HepG2 (cell line): ENCODE measurements around the gene TYROBP. TPM values are rescaled to one million over a fixed set of nuclear protein-coding genes. Genes with fewer than 3 reads are reported as not detected.

Experiments used
- AGO2 ChIP-seq: fragments of 200-400 bp; formaldehyde crosslinking; optimal IDR thresholded peaks from 2 replicates; pipeline ENCODE3; 2017; ENCODE audit warnings: mild to moderate bottlenecking, low read depth, low read length, moderate library complexity
- ARHGAP35 ChIP-seq: sonication (generic); formaldehyde crosslinking; IDR thresholded peaks from 2 replicates; pipeline ENCODE4 v1.9.0; 2022; ENCODE audit warnings: mild to moderate bottlenecking, inconsistent platforms, moderate library complexity, missing genetic modification reagents, borderline replicate concordance
- CAMTA2 ChIP-seq: sonication (generic); formaldehyde crosslinking; IDR thresholded peaks from 2 replicates; pipeline ENCODE4 v1.4.0; 2020; ENCODE audit warnings: mild to moderate bottlenecking, missing genetic modification reagents, borderline replicate concordance
- CEBPB ChIP-seq: IDR thresholded peaks from 2 replicates; pipeline ENCODE4 v1.6.1; 2011; ENCODE audit warnings: low read depth, low read length, improper control_type of control experiment, borderline replicate concordance
- HDAC6 ChIP-seq: fragments of 200-600 bp; sonication (generic); IDR thresholded peaks from 2 replicates; pipeline ENCODE4 v1.7.0; 2017; ENCODE audit warnings: mild to moderate bottlenecking, antibody characterized with exemption, low read length, low read depth
- HES4 ChIP-seq: sonication (generic); formaldehyde crosslinking; IDR thresholded peaks from 2 replicates; pipeline ENCODE4 v1.9.0; 2021; ENCODE audit warnings: mild to moderate bottlenecking, missing genetic modification reagents, borderline replicate concordance
- HINFP ChIP-seq: sonication (generic); formaldehyde crosslinking; IDR thresholded peaks from 2 replicates; pipeline ENCODE4 v1.4.0; 2020; ENCODE audit warnings: low read depth, mild to moderate bottlenecking, missing genetic modification reagents
- NBN ChIP-seq: fragments of 450-650 bp; conservative IDR thresholded peaks from 2 replicates; pipeline ENCODE4 v1.6.1; 2017
- NR2F1 ChIP-seq, 2 experiments: fragments of 450-650 bp in 1 of 2; formaldehyde crosslinking in 1 of 2; IDR thresholded peaks; 2 replicates each; pipeline versions ENCODE4 v1.5.0 to v1.6.1; 2016 to 2020; ENCODE audit warnings: mild to moderate bottlenecking in 1 of 2, missing compliant biosample characterization in 1 of 2, missing genetic modification reagents in 1 of 2, moderate library complexity in 1 of 2
- PAX8 ChIP-seq: sonication (generic); formaldehyde crosslinking; IDR thresholded peaks from 2 replicates; pipeline ENCODE4 v1.8.0; 2022; ENCODE audit warnings: mild to moderate bottlenecking, missing genetic modification reagents, borderline replicate concordance
- RFXANK ChIP-seq: IDR thresholded peaks from 2 replicates; pipeline ENCODE4 v1.6.1; 2016
- RFXAP ChIP-seq: sonication (generic); formaldehyde crosslinking; IDR thresholded peaks from 2 replicates; pipeline ENCODE4 v1.4.0; 2020; ENCODE audit warnings: missing genetic modification reagents, borderline replicate concordance
- RNF219 ChIP-seq: sonication (generic); formaldehyde crosslinking; IDR thresholded peaks from 2 replicates; pipeline ENCODE4 v1.5.0; 2020; ENCODE audit warnings: mild to moderate bottlenecking, missing genetic modification reagents
- TIGD3 ChIP-seq: sonication (generic); formaldehyde crosslinking; IDR thresholded peaks from 2 replicates; pipeline ENCODE4 v1.5.1; 2020; ENCODE audit warnings: mild to moderate bottlenecking, missing genetic modification reagents, borderline replicate concordance
- ZEB1 ChIP-seq: IDR thresholded peaks from 2 replicates; pipeline ENCODE4 v1.6.1; 2012; ENCODE audit warnings: mild to moderate bottlenecking, low read depth, inconsistent platforms; ENCODE audit not compliant: insufficient replicate concordance
- ZNF331 ChIP-seq: sonication (generic); formaldehyde crosslinking; IDR thresholded peaks from 2 replicates; pipeline ENCODE4 v1.4.0; 2020; ENCODE audit warnings: missing genetic modification reagents
- ZNF510 ChIP-seq: sonication (generic); formaldehyde crosslinking; IDR thresholded peaks from 2 replicates; pipeline ENCODE4 v1.4.0; 2020; ENCODE audit warnings: low read depth, mild to moderate bottlenecking, missing genetic modification reagents
- ZNF841 ChIP-seq: sonication (generic); formaldehyde crosslinking; IDR thresholded peaks from 2 replicates; pipeline ENCODE4 v1.8.1; 2023; ENCODE audit warnings: missing genetic modification reagents, borderline replicate concordance
- polyA plus RNA-seq, 8 experiments: library from polyadenylated mRNA; depleted of rRNA in 3 of 8; stranded (reverse) in 7 of 8; unstranded in 1 of 8; fragments of >200 nt; fragmentation: Illumina TruSeq in 4 of 8; extraction: Trizol in 4 of 8; gene quantifications; 2 replicates each; pipeline versions ENCODE4 v1.2.1 to v1.2.3, GENCODE V29; 2011 to 2016; ENCODE audit warnings: low read depth in 4 of 8, missing spikeins in 1 of 8, mixed read lengths in 1 of 8; ENCODE audit not compliant: insufficient read depth in 1 of 8
- total RNA-seq, 5 experiments: library from RNA; depleted of rRNA; stranded (reverse); fragments of >200 nt; fragmentation: Illumina TruSeq; extraction: Trizol; gene quantifications; 2 replicates each; pipeline ENCODE4 v1.2.3, GENCODE V29; 2016; ENCODE audit warnings: low read depth in 1 of 5
- TF ChIP-seq, protein P1 (sequence below): sonication (generic); formaldehyde crosslinking; IDR thresholded peaks from 2 replicates; pipeline ENCODE4 v1.5.0; 2020; ENCODE audit warnings: mild to moderate bottlenecking, missing genetic modification reagents
- TF ChIP-seq, protein P2 (sequence below): sonication (generic); formaldehyde crosslinking; IDR thresholded peaks from 2 replicates; pipeline ENCODE4 v1.4.0; 2020; ENCODE audit warnings: missing genetic modification reagents, borderline replicate concordance

TYROBP gene
- total and polyA plus RNA-seq, 2 of the 13 experiments (the other 11 are each of a cell fraction or from before 2014, with no cell fraction given): not detected

GRCh38 chr19:35931161-35931873, 23.2 kb upstream of the TYROBP start (continued):
- TF ChIP-seq TIGD3 (CRISPR knock-in tag) (no peak), CAMTA2 (no peak), AGO2 (no peak), HINFP (CRISPR knock-in tag) (0 out of 2 replicates have a peak, but pooled peaks have one; percentile 54), NBN (no peak), CEBPB (no peak), PAX8 (no peak), RFXAP (CRISPR knock-in tag) (peak; percentile 48; the same call in 1 of the 2 replicates), HES4 (CRISPR knock-in tag) (no peak), NR2F1 (CRISPR knock-in tag; IDR thresholded peaks at IDR 0.05) (no peak), ARHGAP35 (no peak), RFXANK (CRISPR knock-in tag) (0 out of 2 replicates have a peak, but pooled peaks have one; percentile 39), ZEB1 (no peak), ZNF510 (CRISPR knock-in tag) (no peak), ZNF841 (no peak), RNF219 (CRISPR knock-in tag) (no peak), HDAC6 (no peak), ZNF331 (peak; percentile 82; the same call in 1 of the 2 replicates)
- TF ChIP-seq, protein P1, sequence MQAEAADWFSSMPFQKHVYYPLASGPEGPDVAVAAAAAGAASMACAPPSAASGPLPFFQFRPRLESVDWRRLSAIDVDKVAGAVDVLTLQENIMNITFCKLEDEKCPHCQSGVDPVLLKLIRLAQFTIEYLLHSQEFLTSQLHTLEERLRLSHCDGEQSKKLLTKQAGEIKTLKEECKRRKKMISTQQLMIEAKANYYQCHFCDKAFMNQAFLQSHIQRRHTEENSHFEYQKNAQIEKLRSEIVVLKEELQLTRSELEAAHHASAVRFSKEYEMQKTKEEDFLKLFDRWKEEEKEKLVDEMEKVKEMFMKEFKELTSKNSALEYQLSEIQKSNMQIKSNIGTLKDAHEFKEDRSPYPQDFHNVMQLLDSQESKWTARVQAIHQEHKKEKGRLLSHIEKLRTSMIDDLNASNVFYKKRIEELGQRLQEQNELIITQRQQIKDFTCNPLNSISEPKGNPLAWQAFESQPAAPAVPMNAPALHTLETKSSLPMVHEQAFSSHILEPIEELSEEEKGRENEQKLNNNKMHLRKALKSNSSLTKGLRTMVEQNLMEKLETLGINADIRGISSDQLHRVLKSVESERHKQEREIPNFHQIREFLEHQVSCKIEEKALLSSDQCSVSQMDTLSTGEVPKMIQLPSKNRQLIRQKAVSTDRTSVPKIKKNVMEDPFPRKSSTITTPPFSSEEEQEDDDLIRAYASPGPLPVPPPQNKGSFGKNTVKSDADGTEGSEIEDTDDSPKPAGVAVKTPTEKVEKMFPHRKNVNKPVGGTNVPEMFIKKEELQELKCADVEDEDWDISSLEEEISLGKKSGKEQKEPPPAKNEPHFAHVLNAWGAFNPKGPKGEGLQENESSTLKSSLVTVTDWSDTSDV (CRISPR knock-in tag): no peak
- TF ChIP-seq, protein P2, sequence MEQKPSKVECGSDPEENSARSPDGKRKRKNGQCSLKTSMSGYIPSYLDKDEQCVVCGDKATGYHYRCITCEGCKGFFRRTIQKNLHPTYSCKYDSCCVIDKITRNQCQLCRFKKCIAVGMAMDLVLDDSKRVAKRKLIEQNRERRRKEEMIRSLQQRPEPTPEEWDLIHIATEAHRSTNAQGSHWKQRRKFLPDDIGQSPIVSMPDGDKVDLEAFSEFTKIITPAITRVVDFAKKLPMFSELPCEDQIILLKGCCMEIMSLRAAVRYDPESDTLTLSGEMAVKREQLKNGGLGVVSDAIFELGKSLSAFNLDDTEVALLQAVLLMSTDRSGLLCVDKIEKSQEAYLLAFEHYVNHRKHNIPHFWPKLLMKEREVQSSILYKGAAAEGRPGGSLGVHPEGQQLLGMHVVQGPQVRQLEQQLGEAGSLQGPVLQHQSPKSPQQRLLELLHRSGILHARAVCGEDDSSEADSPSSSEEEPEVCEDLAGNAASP: peak; percentile 62; the same call in 1 of the 2 replicates
